HG03103 (cell line): ENCODE data around the gene KCNJ4.
"Not testable (repeated sequence)": the region's sequence is repeated elsewhere in the genome, so short reads cannot be mapped to it uniquely, and the experiment has no call there.

Experiments
- ATAC-seq: cut with Tn5 transposase; IDR thresholded peaks from one replicate; pipeline ENCODE4 v1.9.1; 2021; ENCODE audit warnings: low read depth; ENCODE audit not compliant: unreplicated experiment

Gene KCNJ4

GRCh38 chr22:38416621-38417251 is 38.3 kb downstream of the KCNJ4 start:
- ATAC-seq = no peak

- no peak for ATAC-seq
Observed at GRCh38 chr22:38415561-38416321, 39.3 kb downstream of the KCNJ4 start.

GRCh38 chr22:38415046-38415445 is 40.0 kb downstream of the KCNJ4 start:
- no peak for ATAC-seq

- ATAC-seq = no peak
Observed at GRCh38 chr22:38414009-38414395, 41.0 kb downstream of the KCNJ4 start.

- ATAC-seq = no peak
Observed at GRCh38 chr22:38413085-38414008, 41.7 kb downstream of the KCNJ4 start.

GRCh38 chr22:38412435-38413084 is 42.4 kb downstream of the KCNJ4 start:
- no peak for ATAC-seq

GRCh38 chr22:38411016-38411415 is 44.0 kb downstream of the KCNJ4 start:
- no peak for ATAC-seq

- ATAC-seq = not testable (repeated sequence)
Observed at GRCh38 chr22:38409916-38410315, 45.1 kb downstream of the KCNJ4 start.

- ATAC-seq = no peak
Observed at GRCh38 chr22:38406617-38407016, 48.4 kb downstream of the KCNJ4 start.

GRCh38 chr22:38404419-38404818 is 50.6 kb downstream of the KCNJ4 start:
- no peak for ATAC-seq

GRCh38 chr22:38403812-38404211 is 51.2 kb downstream of the KCNJ4 start:
- ATAC-seq = no peak

GRCh38 chr22:38402204-38402603 is 52.8 kb downstream of the KCNJ4 start:
- ATAC-seq = no peak

- ATAC-seq = no peak
Observed at GRCh38 chr22:38401336-38402084, 53.5 kb downstream of the KCNJ4 start.

- ATAC-seq = not testable (repeated sequence)
Observed at GRCh38 chr22:38400256-38400655, 54.7 kb downstream of the KCNJ4 start.

GRCh38 chr22:38398609-38399461 is 56.2 kb downstream of the KCNJ4 start:
- ATAC-seq = peak; percentile 46

- peak; percentile 21 for ATAC-seq
Observed at GRCh38 chr22:38398181-38398608, 56.8 kb downstream of the KCNJ4 start.

- ATAC-seq = no peak
Observed at GRCh38 chr22:38397189-38398085, 57.6 kb downstream of the KCNJ4 start.
